Esophagus muscularis mucosa (tissue), 4 donors: ENCODE data around the gene TXNRD3.

Source experiments
- CTCF ChIP-seq, 3 experiments: fragments of 200-600 bp in 2 of 3; fragments of 450-650 bp in 1 of 3; sonication (generic) in 2 of 3; IDR thresholded peaks; one replicate each; pipeline ENCODE4 v1.5.1; 2017 to 2019; ENCODE audit warnings: antibody characterized with exemption in 3 of 3, mild to moderate bottlenecking in 2 of 3, moderate library complexity in 1 of 3
- EP300 ChIP-seq: sonication (generic); formaldehyde crosslinking; IDR thresholded peaks from one replicate; pipeline ENCODE4 v1.6.1; 2017; ENCODE audit warnings: antibody characterized with exemption
- POLR2A ChIP-seq: fragments of 450-650 bp; IDR thresholded peaks from one replicate; pipeline ENCODE4 v1.6.1; 2017; ENCODE audit warnings: antibody characterized with exemption, moderate library complexity, mild to moderate bottlenecking, low read depth

- TF ChIP-seq POLR2A, result no peak
- no peak for TF ChIP-seq CTCF (IDR thresholded peaks at IDR 0.05)
- TF ChIP-seq EP300, result no peak
Measured at GRCh38 chr3:126622694-126623093, 32.2 kb downstream of the TXNRD3 start.
